ENCODE measurements around the gene ARFIP1. TPM values are rescaled to one million over a fixed set of nuclear protein-coding genes. Genes with fewer than 3 reads are reported as not detected.

ARFIP1 gene
- total and polyA plus RNA-seq, 2 of the 8 experiments (the other 6 are each of a cell fraction or from before 2014, with no cell fraction given), result 13.5 to 38.0 TPM

DNA sequence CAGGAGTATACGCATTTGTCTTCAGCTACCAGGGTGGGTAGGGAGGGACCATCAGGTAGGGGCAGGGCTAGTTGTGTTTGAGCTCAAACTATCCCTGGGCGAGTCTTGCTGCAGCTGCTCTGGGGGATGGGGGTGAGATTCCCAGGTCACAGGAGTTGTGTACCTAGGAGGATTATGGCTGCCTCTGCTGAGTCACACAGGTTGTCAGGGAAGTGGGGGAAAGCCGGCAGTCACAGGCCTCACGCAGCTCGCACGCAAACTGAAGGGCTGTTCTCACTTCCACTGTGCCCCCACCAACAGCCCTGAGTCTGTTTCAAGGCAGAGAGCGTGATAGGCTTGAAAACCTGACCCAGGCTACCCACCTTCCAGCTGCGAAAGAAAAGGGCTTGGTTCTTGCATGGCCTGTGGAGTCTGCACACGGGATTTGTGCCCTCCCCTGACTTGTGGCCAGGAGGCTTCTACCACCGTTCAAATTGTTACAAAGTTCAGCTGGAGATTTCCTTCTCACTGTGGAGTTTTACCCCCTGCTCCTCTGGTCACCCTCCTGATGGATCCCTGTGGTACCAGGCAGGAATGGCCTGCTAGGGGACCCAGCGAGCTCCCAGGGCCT lies 63.8 kb downstream of the ARFIP1 start:
- 84% methylated on average over 11 of the region's 11 CpGs; no CpG with 5 or more reads in 1 of the 2 experiments for WGBS, 2 experiments (ENCODE audit: extremely low coverage in 1 of 2, insufficient coverage in 1 of 2, insufficient read length in 1 of 2, insufficient replicate concordance in 2 of 2, low coverage in 1 of 2, low lambda C conversion rate in 2 of 2, missing lambda C conversion rate in 1 of 2)
- Histone ChIP-seq H3K4me1 (replicated peaks in 1 of 4; ENCODE audit: control insufficient read depth in 3 of 4, insufficient read depth in 4 of 4, low read length in 3 of 4) (peaks cover 0 to 3% (median 1%) of the 10 kb centered on the region in 4 experiments; a peak in 2 of 7 replicates), H3K27me3 (replicated peaks in 1 of 4; ENCODE audit: control insufficient read depth in 3 of 4, extremely low read depth in 1 of 4, insufficient read depth in 3 of 4, low read length in 3 of 4) (no peaks in the 10 kb centered on the region), H3K14ac (ENCODE audit: insufficient read length) (no peak overlapping the region), H3K56ac (replicated peaks; ENCODE audit: insufficient read length, low read depth, low read length) (no peak overlapping the region), H3K27ac (ENCODE audit: low read depth, low read length) (no peak overlapping the region; the same call in 1 of the 2 replicates), H2BK15ac (ENCODE audit: low read length) (no peak overlapping the region), H3K23me2 (ENCODE audit: low read depth, low read length) (no peaks in the 10 kb centered on the region), H3K9ac (replicated peaks in 1 of 4; ENCODE audit: extremely low read depth in 1 of 4, low read depth in 3 of 4, low read length in 3 of 4) (no peak overlapping the region), H4K5ac (ENCODE audit: insufficient read length, low read depth, low read length) (no peak overlapping the region), H3K4me3 (ENCODE audit: extremely low read depth in 1 of 4, insufficient read depth in 2 of 4, low read depth in 3 of 4, low read length in 4 of 4) (no peak overlapping the region), H4K20me1 (replicated peaks in 1 of 2; ENCODE audit: control insufficient read depth in 1 of 2, insufficient read depth in 2 of 2, low read length in 2 of 2) (no peaks in the 10 kb centered on the region), H3K4me2 (ENCODE audit: insufficient read depth in 1 of 2, low read depth in 2 of 2, low read length in 2 of 2) (no peak overlapping the region), H2BK5ac (ENCODE audit: low read depth, low read length) (no peak overlapping the region), H3K18ac (ENCODE audit: extremely low read depth, low read length) (no peak overlapping the region), H2BK20ac (ENCODE audit: low read length) (no peak overlapping the region), H4K8ac (ENCODE audit: extremely low read depth, insufficient read depth, low read length) (no peak overlapping the region; the same call in 1 of the 2 replicates), H3K23ac (ENCODE audit: insufficient read length) (no peak overlapping the region), H3K79me2 (ENCODE audit: control insufficient read depth in 1 of 2, insufficient read depth in 2 of 2, low read length in 2 of 2) (peaks cover 0 to 23% of the 10 kb centered on the region in 2 experiments; a peak in 2 of 4 replicates), H2AK5ac (ENCODE audit: low read depth, low read length) (0 out of 2 replicates have a peak overlapping the region, but pooled peaks have one; percentile 13), H4K91ac (replicated peaks; ENCODE audit: insufficient read length, low read length) (no peak overlapping the region), H2AFZ (ENCODE audit: low read length) (no peak overlapping the region), H3K79me1 (ENCODE audit: low read depth, low read length) (no peaks in the 10 kb centered on the region), H3K4ac (replicated peaks; ENCODE audit: insufficient read length, low read depth, low read length) (no peak overlapping the region), H2BK120ac (replicated peaks; ENCODE audit: low read depth, low read length) (no peak overlapping the region), H2BK12ac (ENCODE audit: low read depth, low read length) (0 out of 2 replicates have a peak overlapping the region, but pooled peaks have one; percentile 50), H3K36me3 (ENCODE audit: control insufficient read depth in 2 of 4, insufficient read depth in 4 of 4, low read length in 3 of 4) (peaks cover 0 to 12% (median 4%) of the 10 kb centered on the region in 4 experiments; a peak in 3 of 8 replicates), H3K9me3 (ENCODE audit: insufficient read depth in 2 of 2, low read depth in 1 of 2, low read length in 1 of 2) (peaks cover 10 to 15% of the 10 kb centered on the region in 2 experiments; a peak in 3 of 4 replicates)
- FAIRE-seq (no peak), DNase-seq (ENCODE audit: low read depth in 1 of 2, low spot score in 2 of 2) (no peak)
- TF ChIP-seq CTBP2 (IDR thresholded peaks at IDR 0.05; ENCODE audit: borderline replicate concordance, insufficient read depth, insufficient read length, low read length) (no peak), TBP (IDR thresholded peaks at IDR 0.05; ENCODE audit: low read depth, low read length) (no peak), USF2 (IDR thresholded peaks at IDR 0.05; ENCODE audit: low read length) (no peak), HDAC6 (IDR thresholded peaks at IDR 0.05; ENCODE audit: low read depth, low read length) (no peak)
- POLR2A ChIA-PET (ENCODE audit: partially characterized antibody), result interaction anchor here (0.7 to 1.2 kb wide), 2 partner anchors 65 to 93 kb away, joined by 3 read pairs; partner anchors contain the start of gene FHDC1
- CTCF ChIA-PET (ENCODE audit: partially characterized antibody), result interaction anchor here (0.9 to 2.2 kb wide), 5 partner anchors 92 to 299 kb away, joined by 3 to 20 read pairs (median 4); no protein-coding TSS in a partner anchor
